Endothelial cell of umbilical vein (primary cell): ENCODE results near the gene PNPLA5. TPM values are rescaled to one million over a fixed set of nuclear protein-coding genes. Genes with fewer than 3 reads are reported as not detected.

Experiments used
- BruUV-seq: library from RNA; stranded (reverse); fragments of 400-500 nt; replicated peaks from 2 replicates; lab custom pipeline; 2021; lab: Mats Ljungman, UMichigan
- CTCF ChIA-PET: fragments of 300-600, 350-600 bp; sonication (Branson Sonifier 250); formaldehyde crosslinking; loops from one replicate; lab custom pipeline; 2021; ENCODE audit warnings: antibody characterized with exemption, inconsistent platforms; lab: Charles Lee
- POLR2A ChIA-PET: fragments of 300-600, 350-600 bp; sonication (Branson Sonifier 250); formaldehyde crosslinking; loops from one replicate; lab custom pipeline; 2021; ENCODE audit warnings: antibody characterized with exemption, inconsistent platforms; lab: Charles Lee
- DNase-seq: peaks from one replicate; pipeline ENCODE4 v3.0.0-alpha.2; 2011; ENCODE audit warnings: low read depth, low spot score
- FAIRE-seq: peaks from 2 replicates; lab custom pipeline; 2011; peaks lifted over from hg19 to GRCh38; lab: Jason Lieb, UNC
- H2AFZ ChIP-seq: 2 replicates; pipeline ENCODE4 v1.6.0; 2012; ENCODE audit warnings: low read depth, low read length, control low read depth, inconsistent platforms
- H3K27ac ChIP-seq: 2 replicates; pipeline ENCODE4 v1.5.1; 2011; ENCODE audit warnings: low read depth, mild to moderate bottlenecking, control low read depth, low read length, moderate library complexity; ENCODE audit not compliant: insufficient read depth
- H3K27me3 ChIP-seq, 2 experiments: 2 replicates each; pipeline versions ENCODE4 v1.6.0 to v1.6.1; 2011; ENCODE audit warnings: low read length in 2 of 2, mixed read lengths in 1 of 2; ENCODE audit not compliant: control insufficient read depth in 2 of 2, insufficient read depth in 2 of 2
- H3K36me3 ChIP-seq, 2 experiments: 2 replicates in 1 of 2; 3 replicates in 1 of 2; pipeline ENCODE4 v1.5.1; 2011; ENCODE audit warnings: low read length in 2 of 2, mild to moderate bottlenecking in 1 of 2, moderate library complexity in 1 of 2; ENCODE audit not compliant: control insufficient read depth in 2 of 2, insufficient read depth in 2 of 2; ENCODE audit errors: extremely low read depth in 1 of 2
- H3K4me1 ChIP-seq: 3 replicates; pipeline ENCODE4 v1.5.1; 2011; ENCODE audit warnings: mild to moderate bottlenecking, low read length; ENCODE audit not compliant: control insufficient read depth, insufficient read depth; ENCODE audit errors: extremely low read depth
- H3K4me2 ChIP-seq: 2 replicates; pipeline ENCODE4 v1.6.1; 2011; ENCODE audit warnings: low read length, control low read depth, mixed read lengths; ENCODE audit not compliant: insufficient read depth
- H3K4me3 ChIP-seq, 3 experiments: fragments of 200-600 bp in 1 of 3; sonication (generic), shearing (Covaris generic) in 1 of 3; replicated peaks in 1 of 3; 2 replicates each; pipeline ENCODE4 v1.5.1; 2011 to 2016; ENCODE audit warnings: control low read depth in 3 of 3, low read length in 3 of 3, mild to moderate bottlenecking in 2 of 3, inconsistent platforms in 1 of 3, low read depth in 1 of 3, moderate library complexity in 1 of 3; ENCODE audit not compliant: insufficient read depth in 1 of 3
- H3K79me2 ChIP-seq: 2 replicates; pipeline ENCODE4 v1.6.0; 2012; ENCODE audit warnings: low read length, inconsistent platforms; ENCODE audit not compliant: control insufficient read depth, insufficient read depth
- H3K9ac ChIP-seq: replicated peaks from 2 replicates; pipeline ENCODE3; 2011; ENCODE audit warnings: low read length, control low read depth; ENCODE audit not compliant: insufficient read depth; ENCODE audit errors: extremely low read depth
- H3K9me1 ChIP-seq: replicated peaks from 3 replicates; pipeline ENCODE4 v1.6.0; 2011; ENCODE audit warnings: mild to moderate bottlenecking, low read length; ENCODE audit not compliant: control insufficient read depth, insufficient read depth; ENCODE audit errors: extremely low read depth
- H3K9me3 ChIP-seq: replicated peaks from 2 replicates; pipeline ENCODE4 v1.5.1; 2012; ENCODE audit warnings: low read length, inconsistent platforms; ENCODE audit not compliant: control insufficient read depth, insufficient read depth
- H4K20me1 ChIP-seq: replicated peaks from 2 replicates; pipeline ENCODE3; 2011; ENCODE audit warnings: mild to moderate bottlenecking, low read length; ENCODE audit not compliant: control insufficient read depth, insufficient read depth; ENCODE audit errors: extremely low read depth
- CTCF ChIP-seq, 2 donors: IDR thresholded peaks; 1 replicate in 1 of 2; 2 replicates in 1 of 2; pipeline ENCODE4 v1.5.1; 2011; ENCODE audit warnings: low read length in 2 of 2, mild to moderate bottlenecking in 2 of 2, moderate library complexity in 2 of 2, control low read depth in 1 of 2, inconsistent platforms in 1 of 2, low read depth in 1 of 2; ENCODE audit not compliant: insufficient read depth in 1 of 2; ENCODE audit errors: extremely low read depth in 1 of 2
- EZH2 ChIP-seq: IDR thresholded peaks from 2 replicates; pipeline ENCODE4 v1.6.1; 2012; ENCODE audit warnings: borderline replicate concordance, low read depth, mild to moderate bottlenecking, moderate library complexity, low read length, inconsistent platforms; ENCODE audit not compliant: severe bottlenecking
- FOS ChIP-seq: IDR thresholded peaks from 2 replicates; pipeline ENCODE4 v1.6.1; 2011; ENCODE audit warnings: mild to moderate bottlenecking, low read length, moderate library complexity, borderline replicate concordance; ENCODE audit not compliant: insufficient read depth
- GATA2 ChIP-seq: IDR thresholded peaks from 2 replicates; pipeline ENCODE4 v1.7.0; 2011; ENCODE audit warnings: low read depth, mild to moderate bottlenecking, moderate library complexity, mixed read lengths, low read length; ENCODE audit not compliant: insufficient read length, insufficient read depth
- JUN ChIP-seq: IDR thresholded peaks from 2 replicates; pipeline ENCODE4 v1.6.1; 2011; ENCODE audit warnings: borderline replicate concordance, low read depth; ENCODE audit not compliant: insufficient read length, insufficient read depth
- MAX ChIP-seq: IDR thresholded peaks from 2 replicates; pipeline ENCODE4 v1.6.1; 2011; ENCODE audit not compliant: insufficient read depth, insufficient read length
- MYC ChIP-seq: IDR thresholded peaks from one replicate; pipeline ENCODE4 v1.6.1; 2011; ENCODE audit warnings: mild to moderate bottlenecking, low read depth, low read length
- POLR2A ChIP-seq: IDR thresholded peaks from 2 replicates; pipeline ENCODE4 v1.6.1; 2012; ENCODE audit warnings: low read depth, mild to moderate bottlenecking, control low read depth, low read length
- POLR2AphosphoS5 ChIP-seq: IDR thresholded peaks from 2 replicates; pipeline ENCODE4 v1.6.1; 2012; ENCODE audit warnings: low read depth, mild to moderate bottlenecking, control low read depth, low read length, moderate library complexity; ENCODE audit not compliant: insufficient read depth
- dilution Hi-C: fragments of 300-500 bp; cut with MboI; formaldehyde crosslinking; loops from one replicate; pipeline ENCODE4 v1.15.0; 2019; ENCODE audit warnings: low sequenced_read_pairs; ENCODE audit not compliant: extremely low pct_ligation_motif_present
- intact Hi-C: fragments of 100-400 bp; cut with micrococcal nuclease; formaldehyde crosslinking; loops from one replicate; pipeline ENCODE4 v1.10.0; 2022
- polyA plus RNA-seq, 4 experiments: library from polyadenylated mRNA; depleted of rRNA in 3 of 4; stranded (reverse) in 3 of 4; unstranded in 1 of 4; fragments of >200 nt; gene quantifications; 2 replicates each; pipeline versions ENCODE4 v1.2.1 to v1.2.3, GENCODE V29; 2011 to 2012; ENCODE audit warnings: missing spikeins in 1 of 4
- total RNA-seq: library from RNA; stranded (reverse); gene quantifications from 2 replicates; pipeline ENCODE4 v1.2.3, GENCODE V29; 2021

PNPLA5 gene
- total and polyA plus RNA-seq, 2 donors (not counting 3 experiments of a cell fraction or from before 2014, with no cell fraction given): not detected

- no peak overlapping the region for H3K27ac ChIP-seq
- no peaks in the 10 kb centered on the region for H3K9me1 ChIP-seq
- H3K9ac ChIP-seq: no peak overlapping the region
- no peak for FAIRE-seq
- H3K4me2 ChIP-seq: no peak overlapping the region
- DNase-seq: no peak
- POLR2A ChIA-PET: no interaction called here
- BruUV-seq: no TSS peak
- CTCF ChIA-PET: interaction anchor here (1.7 kb wide), 1 partner anchor 32 kb away, joined by 6 read pairs; no protein-coding TSS in a partner anchor
- no peaks in the 10 kb centered on the region for H3K79me2 ChIP-seq
- no peaks in the 10 kb centered on the region for H3K9me3 ChIP-seq
- H2AFZ ChIP-seq: no peak overlapping the region
- no peak overlapping the region for H3K4me3 ChIP-seq
- TF ChIP-seq EZH2 (no peak), JUN (no peak), GATA2 (no peak), FOS (no peak), POLR2A (no peak), POLR2AphosphoS5 (no peak), MAX (no peak), MYC (no peak), CTCF (IDR thresholded peaks at IDR 0.05; ENCODE audit: extremely low read depth in 1 of 2, insufficient read depth in 1 of 2, low read depth in 1 of 2, low read length in 2 of 2) (no peak)
- intact Hi-C loops (no loop called here), dilution Hi-C loops (no loop called here)
- H3K27me3 ChIP-seq: no peaks in the 10 kb centered on the region
- no peaks in the 10 kb centered on the region for H3K36me3 ChIP-seq
- H3K4me1 ChIP-seq: peaks cover 5% of the 10 kb centered on the region
- H4K20me1 ChIP-seq: no peaks in the 10 kb centered on the region
Measured at GRCh38 chr22:43852573-43853327, 39.1 kb downstream of the PNPLA5 start.
